HG03064 (cell line): ENCODE results near the gene GPR55.
A peak's percentile ranks its signal among the peaks of the same experiment; 100 is the strongest.

Experiments used
- ATAC-seq: cut with Tn5 transposase; IDR thresholded peaks from one replicate; pipeline ENCODE4 v1.9.1; 2021; ENCODE audit warnings: low read depth; ENCODE audit not compliant: unreplicated experiment

The GPR55 gene

DNA sequence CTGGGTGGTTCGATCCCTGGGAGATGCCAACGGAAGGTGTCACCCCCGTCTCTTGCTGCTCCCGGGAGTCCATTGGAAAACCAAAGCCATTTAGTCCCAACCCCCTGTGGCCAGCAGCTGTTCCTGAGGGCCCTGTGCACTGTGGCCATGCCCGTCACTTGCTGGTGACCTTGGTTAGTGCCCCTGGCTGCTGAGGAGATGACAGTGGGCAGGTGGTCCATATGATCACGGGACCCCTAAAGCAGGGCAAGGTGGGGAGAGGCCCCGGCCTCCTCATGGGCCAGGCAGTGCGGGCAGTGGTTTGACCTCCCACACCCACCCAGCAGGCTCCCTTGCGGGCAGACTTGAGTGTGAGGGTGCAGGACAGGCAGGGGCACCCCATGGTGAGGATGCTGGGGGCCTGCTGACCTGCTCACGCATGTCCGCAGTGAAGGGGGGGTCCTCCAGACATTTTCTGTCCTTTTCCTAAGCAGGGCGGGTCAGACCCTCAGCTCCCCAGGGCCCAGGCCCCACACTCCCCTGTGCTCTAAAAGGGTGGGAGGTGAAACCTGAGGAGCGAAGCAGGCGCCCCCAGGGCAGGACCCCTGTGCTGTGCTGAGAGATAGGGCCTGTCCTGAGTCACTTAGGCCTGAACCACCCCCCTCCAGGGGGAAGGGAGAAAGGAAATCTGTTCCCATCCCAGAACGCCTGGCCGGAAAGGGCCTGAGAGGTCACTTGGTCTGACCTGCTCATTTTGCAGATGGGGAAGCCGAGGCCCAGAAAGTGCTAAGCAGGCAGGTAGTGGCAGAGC is 53.5 kb downstream of the GPR55 start:
- no peak for ATAC-seq

DNA sequence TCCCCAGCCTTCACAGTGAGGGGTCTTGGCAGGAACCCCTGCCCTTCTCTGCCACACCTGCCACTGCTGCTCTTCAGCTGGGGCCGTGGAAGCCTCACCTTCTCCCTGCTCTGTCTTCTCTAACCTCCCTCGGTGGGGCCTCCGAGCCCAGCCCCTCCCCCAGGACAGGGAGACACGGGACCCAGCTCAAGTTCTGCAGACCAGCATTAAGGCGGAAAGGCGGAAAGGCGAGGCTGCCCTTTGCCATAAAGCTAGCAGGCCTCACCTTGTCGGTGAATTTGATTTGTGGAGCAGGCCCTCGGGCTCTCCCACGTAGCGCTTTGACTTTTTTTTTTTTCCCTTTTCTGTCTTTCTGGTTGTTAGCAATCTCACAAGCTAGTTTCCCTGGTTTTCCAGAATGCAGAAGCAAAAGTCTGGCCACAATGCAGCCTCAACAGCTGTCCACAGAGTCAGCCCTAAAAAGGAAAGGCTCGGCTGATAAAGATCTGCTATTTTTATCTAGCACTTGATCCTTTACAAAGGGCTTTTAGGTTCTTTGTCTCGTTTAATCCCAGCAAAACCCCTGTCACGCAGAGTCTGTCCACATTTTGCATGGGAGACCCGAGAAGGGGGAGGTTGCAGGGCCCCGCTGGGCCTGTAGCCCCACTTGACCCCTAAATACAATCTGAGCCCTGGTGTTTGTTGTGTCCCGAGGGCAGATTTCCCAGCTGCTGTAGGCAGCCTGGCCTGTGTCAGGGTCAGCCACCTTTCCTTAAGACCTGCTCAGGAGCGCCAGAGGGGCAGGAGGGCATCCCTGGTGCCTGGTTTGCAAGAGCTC is 54.3 kb downstream of the GPR55 start:
- no peak for ATAC-seq

GRCh38 chr2:230869914-230870543 is 55.0 kb downstream of the GPR55 start:
- no peak for ATAC-seq

DNA sequence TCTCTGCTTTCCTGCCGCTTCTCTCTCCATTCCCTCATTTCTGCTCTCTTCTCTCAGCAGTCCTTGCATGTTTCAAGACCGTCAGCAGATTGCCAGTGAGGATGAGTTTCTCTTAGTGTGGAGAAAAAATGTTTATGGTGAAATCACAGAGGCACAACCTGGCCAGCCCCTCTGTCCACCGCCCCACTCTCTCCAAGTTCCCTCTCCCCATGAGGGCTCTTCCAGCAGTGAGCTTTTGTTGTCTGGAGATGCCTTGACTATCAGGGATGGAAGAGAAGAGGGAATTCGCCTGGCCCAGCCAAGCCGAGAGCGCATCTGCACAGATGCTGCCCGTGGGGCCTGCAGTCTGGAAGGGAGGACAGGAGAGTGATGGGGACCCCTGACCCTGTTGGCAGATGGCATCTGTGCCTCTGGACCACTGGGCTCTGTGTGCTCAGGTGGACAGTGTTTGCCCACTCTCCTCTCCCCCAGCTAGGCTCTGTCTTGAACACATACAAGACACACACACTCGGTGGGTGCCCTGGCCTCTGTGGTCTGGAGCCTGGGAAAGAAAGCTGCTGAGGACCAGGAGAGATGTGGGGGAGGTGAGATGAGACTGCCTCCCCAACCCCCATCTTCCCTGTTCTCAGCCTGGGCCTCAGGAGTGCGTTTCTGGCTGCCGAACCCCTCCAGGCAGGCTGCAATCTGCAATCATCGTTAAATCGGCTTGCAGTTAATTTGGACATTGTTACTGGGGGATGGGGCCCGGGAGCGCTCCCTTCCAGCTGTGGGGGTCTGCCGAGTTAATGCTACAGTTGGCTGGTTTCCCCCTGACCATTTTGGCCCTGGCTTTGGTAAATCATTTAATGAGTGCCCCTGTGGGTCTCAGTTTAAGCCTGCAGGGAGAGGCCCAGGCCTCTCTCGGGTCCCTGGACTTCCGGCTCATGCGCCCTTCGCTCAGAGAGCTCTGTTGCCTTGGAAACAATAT is 55.8 kb downstream of the GPR55 start:
- no peak for ATAC-seq

DNA sequence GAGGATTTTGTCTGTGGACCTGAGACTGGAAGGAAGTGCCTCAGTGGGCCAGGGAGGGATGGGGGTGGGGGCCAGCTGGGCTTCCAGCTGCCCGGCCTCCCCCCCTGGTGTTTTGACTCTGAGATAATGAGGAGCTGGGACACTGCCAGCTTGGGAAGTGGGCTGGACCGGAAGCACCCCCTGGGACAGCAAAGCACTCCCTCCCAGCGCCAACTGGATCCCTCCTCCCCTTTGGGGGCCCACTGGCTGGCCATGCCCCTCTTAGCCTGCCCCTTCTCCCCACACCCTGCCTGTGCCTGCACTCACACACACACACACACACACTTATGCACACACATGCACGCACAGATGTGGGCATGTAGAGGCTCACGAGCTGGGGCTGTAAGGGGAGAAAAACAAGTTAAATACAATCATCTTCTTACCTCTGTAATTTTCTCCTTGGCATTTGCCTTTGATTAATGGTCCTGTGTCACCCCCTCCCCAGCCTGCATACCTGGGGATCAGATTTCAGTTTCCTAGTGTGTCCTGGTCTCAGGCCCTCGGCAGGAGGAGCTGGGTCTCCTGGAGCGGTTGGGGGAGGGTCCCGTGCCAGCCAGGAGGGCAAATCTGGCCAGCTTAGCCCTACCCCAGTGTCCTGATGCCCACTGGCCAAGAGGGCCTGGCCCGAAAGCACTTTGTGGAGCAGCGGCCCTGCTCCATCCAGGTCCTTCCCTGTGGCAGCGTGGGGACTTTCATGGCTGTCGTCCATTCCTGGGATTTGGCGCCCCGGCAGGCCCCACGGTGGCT is 56.7 kb downstream of the GPR55 start:
- ATAC-seq, result no peak

DNA sequence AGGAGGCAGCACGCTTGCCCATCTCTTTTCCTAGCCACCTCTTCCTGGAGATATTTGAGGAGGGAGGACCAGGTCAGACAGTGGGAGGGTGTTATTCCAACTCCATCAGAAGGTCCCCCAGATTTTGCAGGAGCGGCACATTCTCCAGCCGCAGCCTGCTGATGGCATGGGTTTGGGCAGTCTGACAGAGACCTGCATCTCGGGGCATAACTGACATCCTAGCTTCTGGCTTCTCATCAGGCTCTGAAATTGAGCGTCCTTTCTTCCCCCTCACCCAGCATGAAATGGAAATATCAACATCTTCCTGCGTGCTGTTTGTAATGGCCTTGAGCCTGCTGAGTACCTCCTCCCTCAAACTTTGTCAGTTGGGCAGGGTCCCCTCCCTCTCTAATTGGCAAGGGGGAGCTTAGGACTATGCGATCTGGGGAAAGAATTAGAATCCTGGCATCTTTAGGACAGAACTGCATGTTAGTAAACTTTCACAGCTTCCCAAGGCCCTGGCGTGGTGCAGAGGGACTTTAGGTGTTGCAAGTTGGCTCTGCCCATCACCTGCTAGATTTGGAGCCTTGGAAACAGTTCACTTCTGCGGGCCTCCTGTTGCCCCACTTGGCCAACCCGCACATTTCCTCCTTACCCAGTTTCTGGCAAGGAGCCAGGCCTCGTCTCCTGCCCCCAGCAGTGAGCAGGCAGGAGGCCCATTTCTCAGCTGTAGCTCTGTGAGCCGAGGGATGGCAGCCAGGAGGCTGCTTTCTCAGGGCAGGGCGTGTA is 58.1 kb downstream of the GPR55 start:
- no peak for ATAC-seq

DNA sequence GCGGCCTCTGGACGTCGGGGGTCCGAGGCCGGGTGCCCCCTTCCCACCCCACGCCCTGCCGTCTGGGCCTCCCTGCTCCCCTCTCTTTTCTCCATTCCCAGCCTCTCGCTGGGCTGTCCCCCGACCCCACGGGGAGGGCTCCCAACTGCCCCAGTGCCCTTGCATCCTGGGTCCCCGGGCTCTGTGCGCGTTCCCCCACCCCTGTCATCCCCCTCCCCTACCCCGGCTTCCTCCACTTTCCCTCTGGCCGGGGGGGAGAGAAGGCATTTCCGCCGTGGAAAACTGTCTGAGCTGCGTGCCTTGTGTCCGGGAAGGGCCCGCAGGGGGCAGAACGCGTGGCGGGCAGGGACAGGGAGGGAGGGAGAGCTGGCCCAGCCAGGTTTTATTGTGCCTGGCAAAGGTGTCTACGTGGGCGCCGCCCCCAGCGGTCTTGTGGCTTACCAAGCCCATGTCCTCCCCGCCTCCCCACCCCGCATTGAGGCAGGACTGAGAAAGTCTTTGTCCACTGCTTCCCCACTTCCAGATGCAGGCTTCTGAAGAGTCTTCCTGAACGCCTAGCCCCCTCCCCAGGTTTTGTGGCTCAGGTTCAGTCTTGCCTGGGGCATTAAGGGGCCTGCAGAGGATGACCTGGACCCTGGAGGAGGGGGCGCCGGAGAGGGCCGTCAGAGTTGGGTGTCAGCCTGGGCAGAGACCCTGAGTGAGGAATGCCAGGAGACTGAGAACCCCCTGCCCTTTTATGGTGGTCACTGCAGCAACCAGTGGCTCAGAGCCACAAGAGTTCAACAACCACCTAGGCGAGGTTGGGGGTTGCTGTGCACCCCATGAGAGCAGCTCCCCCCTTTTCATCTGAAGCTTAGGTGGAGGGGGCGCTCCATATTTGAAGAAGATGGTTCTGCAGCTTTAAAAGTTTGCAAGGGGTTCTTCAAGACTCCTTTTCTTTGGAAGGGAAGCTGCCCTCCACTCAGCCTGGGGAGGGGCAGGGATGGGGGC is 59.0 kb downstream of the GPR55 start:
- ATAC-seq, result no peak

DNA sequence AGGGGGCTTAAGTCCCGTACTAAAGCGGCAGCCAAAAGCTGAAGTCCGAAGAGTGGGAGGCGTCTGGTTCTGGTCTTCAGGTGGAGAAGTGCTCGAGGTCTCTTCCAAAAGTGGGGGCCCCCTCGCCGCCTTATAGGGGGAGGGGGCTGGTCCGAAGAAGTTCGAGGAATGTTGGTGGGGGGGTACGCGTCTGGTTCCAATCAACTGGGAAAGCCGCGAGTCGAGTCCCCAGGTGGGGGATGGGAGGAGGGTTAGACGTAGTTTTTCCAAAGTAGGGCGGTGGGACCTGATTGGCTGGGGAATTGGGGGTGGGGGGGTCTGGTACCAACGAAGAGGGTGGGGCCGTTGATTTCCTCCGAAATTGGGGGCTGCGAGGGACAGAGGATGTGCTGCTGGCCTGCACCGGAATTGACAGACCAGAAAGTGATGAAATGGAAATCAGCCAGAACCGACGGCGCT is 59.7 kb downstream of the GPR55 start:
- ATAC-seq, result no peak

GRCh38 chr2:230864605-230865306 is 60.3 kb downstream of the GPR55 start, which contains the start of gene ITM2C:
Gene ITM2C (plus strand): TSS chr2:230864942. CDS start chr2:230865026, 84 bp downstream.
- ATAC-seq, result peak; percentile 63

DNA sequence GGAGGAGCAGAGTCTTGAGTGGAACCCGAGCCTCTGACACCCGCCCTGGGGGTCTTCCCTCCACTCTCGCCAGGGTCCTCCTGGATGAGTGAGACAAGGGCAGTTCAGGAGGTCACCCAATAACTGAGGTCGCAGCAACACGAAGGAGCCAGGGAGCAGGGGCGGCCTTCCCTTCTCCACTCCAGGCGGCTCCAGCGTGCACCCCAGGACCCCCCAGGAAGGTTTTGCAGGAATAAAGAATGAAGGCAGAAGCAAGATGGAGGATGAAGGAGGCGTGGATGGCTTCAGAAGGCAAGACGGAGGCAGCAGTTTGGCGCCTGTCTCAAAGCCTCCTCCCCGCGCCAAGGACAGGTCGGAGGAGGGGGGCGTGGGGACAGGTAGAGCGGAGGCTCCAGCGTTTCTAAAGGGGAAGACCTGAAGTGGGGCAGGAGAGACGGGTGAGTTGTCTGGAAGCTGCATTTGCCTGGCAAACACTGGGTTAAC is 60.9 kb downstream of the GPR55 start:
- no peak for ATAC-seq

DNA sequence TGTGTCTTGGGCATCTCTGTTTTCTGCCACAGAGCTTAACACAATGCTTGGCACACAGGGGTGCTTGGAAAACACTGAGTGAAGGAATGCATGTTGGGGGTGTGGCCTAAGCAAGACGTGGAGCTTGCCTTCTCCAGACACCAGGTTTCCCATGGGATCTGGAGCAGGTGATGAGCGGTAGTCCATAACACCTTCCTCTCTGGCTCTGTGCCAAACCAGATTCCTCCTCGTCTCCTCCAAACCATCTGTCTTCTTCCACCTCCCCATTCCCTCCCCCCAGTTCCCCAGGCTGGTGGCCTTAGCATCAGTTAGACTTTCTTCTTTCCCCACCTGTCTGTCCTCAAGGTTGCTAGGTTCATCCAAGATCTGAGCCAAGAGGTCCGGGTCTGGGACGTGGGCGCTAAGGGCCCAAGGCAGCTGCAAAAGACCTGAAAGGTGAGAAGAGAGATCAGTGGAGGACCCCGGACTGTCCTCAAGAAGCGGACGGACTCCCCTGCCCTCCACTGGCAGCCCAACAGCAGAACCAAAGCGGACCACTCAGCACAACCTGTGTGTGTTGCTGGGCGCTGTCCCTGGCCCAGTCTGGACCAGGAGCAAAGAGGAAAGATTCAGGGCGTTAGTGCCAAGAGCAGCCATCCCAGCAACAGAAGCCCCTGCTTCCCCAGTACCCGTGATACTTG is 61.5 kb downstream of the GPR55 start:
- ATAC-seq, result no peak

DNA sequence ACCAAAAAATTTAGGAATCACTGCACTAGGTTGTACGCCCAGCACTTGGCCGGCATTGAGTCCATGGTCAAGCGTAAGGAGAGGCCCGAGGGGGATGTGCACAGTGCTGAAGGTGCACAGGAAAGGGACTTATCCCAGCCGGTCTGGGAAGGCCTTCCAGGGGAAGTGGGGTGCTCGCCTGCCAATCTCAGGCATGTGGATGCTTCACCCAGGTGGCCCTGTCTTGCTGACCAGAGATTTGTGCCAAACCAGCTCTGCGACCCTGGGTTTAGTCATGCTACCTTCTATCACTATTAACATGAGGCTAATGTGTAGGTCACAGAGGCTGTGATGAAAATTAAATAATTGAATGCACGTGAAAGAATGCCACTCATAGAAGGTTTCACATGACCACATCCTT is 62.0 kb downstream of the GPR55 start:
- no peak for ATAC-seq

DNA sequence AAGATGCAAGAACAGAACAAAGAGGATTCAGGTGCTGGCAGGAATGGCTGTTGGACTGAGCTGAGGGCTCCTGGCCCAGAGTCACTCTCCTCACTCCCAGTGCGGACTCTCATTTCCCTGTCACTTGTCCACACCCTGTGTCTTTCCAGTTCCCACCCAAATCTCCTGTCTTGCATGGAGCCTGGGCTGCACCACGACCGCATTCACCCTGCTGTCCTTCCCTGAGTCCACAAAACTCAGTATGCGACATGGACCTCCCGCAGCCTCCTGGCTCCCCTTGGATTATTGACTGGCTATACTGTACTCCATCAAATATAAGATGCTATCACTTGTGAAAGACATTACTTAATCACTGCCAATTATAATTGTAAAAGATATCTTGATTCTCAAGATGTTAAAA is 62.8 kb downstream of the GPR55 start:
- ATAC-seq, result no peak

DNA sequence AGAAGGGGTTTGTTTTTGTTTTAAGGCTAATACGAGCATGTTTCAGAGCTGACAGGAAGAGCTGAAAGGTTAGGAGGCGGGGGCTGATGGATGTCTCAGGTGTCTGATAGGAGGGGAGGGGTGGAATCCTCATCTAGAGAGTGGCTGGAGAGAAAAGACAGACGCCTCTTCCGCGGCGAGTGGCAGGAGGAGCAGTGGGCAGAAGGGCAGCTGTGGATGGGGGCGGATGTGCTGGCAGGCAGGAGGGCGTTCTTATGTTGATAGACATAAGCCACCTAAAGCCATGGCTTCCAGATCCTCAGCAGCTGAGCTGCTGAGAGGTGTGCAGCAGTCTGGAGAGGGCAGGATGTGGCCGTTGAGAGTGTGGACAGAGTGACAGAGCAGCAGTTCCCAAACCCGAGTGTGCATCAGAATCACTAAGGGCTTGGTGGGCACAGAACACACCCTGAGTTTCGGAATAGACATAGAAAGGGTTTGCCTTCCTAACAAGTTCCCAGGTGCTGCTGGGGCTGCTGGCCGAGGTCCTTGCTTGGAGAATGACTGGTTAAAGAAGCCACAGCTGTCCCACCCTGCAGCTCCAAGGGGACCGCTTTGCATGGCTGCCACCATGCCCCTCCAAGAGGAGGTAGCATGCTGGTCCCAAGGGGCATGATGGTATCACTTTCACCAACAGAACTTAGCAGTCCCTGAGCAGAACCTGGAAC is 63.3 kb downstream of the GPR55 start:
- ATAC-seq, result no peak
